Measurements from ENCODE around the gene PLCB4.

DNA sequence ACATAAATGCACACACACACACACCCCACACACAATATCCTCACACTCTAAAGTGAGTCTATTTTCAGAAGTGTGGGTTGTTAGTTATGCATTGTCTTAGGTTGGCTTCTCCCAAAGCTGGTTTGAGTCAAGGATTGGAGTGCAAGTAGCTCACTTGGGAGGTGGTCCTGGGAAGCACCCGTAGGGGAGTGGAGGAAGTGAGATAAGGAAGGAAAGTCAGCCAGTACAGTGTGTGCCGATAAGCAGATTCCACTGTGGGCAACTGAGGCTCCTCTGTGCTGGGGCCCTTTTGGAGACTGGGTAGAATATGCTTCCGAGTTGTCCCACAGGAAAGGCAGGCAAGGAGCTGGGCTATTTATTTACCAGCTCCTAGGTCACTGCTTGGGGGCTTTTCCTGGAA, 67.2 kb downstream of the PLCB4 start:
- TF ChIP-seq, protein P1, sequence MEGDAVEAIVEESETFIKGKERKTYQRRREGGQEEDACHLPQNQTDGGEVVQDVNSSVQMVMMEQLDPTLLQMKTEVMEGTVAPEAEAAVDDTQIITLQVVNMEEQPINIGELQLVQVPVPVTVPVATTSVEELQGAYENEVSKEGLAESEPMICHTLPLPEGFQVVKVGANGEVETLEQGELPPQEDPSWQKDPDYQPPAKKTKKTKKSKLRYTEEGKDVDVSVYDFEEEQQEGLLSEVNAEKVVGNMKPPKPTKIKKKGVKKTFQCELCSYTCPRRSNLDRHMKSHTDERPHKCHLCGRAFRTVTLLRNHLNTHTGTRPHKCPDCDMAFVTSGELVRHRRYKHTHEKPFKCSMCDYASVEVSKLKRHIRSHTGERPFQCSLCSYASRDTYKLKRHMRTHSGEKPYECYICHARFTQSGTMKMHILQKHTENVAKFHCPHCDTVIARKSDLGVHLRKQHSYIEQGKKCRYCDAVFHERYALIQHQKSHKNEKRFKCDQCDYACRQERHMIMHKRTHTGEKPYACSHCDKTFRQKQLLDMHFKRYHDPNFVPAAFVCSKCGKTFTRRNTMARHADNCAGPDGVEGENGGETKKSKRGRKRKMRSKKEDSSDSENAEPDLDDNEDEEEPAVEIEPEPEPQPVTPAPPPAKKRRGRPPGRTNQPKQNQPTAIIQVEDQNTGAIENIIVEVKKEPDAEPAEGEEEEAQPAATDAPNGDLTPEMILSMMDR (optimal IDR thresholded peaks at IDR 0.05 in 1 of 3, IDR thresholded peaks at IDR 0.05 in 1 of 3, conservative IDR thresholded peaks at IDR 0.05 in 1 of 3; ENCODE audit: extremely low read depth in 1 of 3, insufficient read depth in 2 of 3, low read length in 3 of 3) = no peak
- no peak for TF ChIP-seq EZH2 (IDR thresholded peaks at IDR 0.05; ENCODE audit: low read length)
